ENCODE results near the gene LUC7L2.

LUC7L2 gene

GRCh38 chr7:139430443-139430842 lies 70.7 kb downstream of the LUC7L2 start:
- Histone ChIP-seq H3K27me3 (ENCODE audit: control insufficient read depth, insufficient read depth, low read length) (no peaks in the 10 kb centered on the region), H3K9ac (ENCODE audit: low read length) (no peak overlapping the region), H3K4me3 (ENCODE audit: low read length) (no peak overlapping the region), H3K27ac (ENCODE audit: low read length) (no peak overlapping the region), H3K9me3 (ENCODE audit: control insufficient read depth, low read depth, low read length) (no peaks in the 10 kb centered on the region), H3K4me1 (ENCODE audit: control insufficient read depth, low read depth, low read length) (no peaks in the 10 kb centered on the region), H3K36me3 (ENCODE audit: control insufficient read depth, low read depth, low read length) (no peaks in the 10 kb centered on the region)

- Histone ChIP-seq H3K4me3 (ENCODE audit: low read length) (no peak overlapping the region), H3K9ac (ENCODE audit: low read length) (no peak overlapping the region)
Observed at GRCh38 chr7:139431010-139431409, 71.3 kb downstream of the LUC7L2 start.

GRCh38 chr7:139431459-139431858 lies 71.8 kb downstream of the LUC7L2 start:
- no peak overlapping the region for H3K9ac ChIP-seq (ENCODE audit: low read length)
- H3K4me1 ChIP-seq (ENCODE audit: control insufficient read depth, low read depth, low read length): no peaks in the 10 kb centered on the region
- H3K27me3 ChIP-seq (ENCODE audit: control insufficient read depth, insufficient read depth, low read length): no peaks in the 10 kb centered on the region
- H3K9me3 ChIP-seq (ENCODE audit: control insufficient read depth, low read depth, low read length): no peaks in the 10 kb centered on the region
- H3K36me3 ChIP-seq (ENCODE audit: control insufficient read depth, low read depth, low read length): no peaks in the 10 kb centered on the region
- H3K27ac ChIP-seq (ENCODE audit: low read length): no peak overlapping the region
- H3K4me3 ChIP-seq (ENCODE audit: low read length): no peak overlapping the region

More at GRCh38 chr7:139431010-139431409, 71.3 kb downstream of the LUC7L2 start:
- no peaks in the 10 kb centered on the region for H3K4me1 ChIP-seq (ENCODE audit: control insufficient read depth, low read depth, low read length)
- no peaks in the 10 kb centered on the region for H3K36me3 ChIP-seq (ENCODE audit: control insufficient read depth, low read depth, low read length)
- H3K27me3 ChIP-seq (ENCODE audit: control insufficient read depth, insufficient read depth, low read length): no peaks in the 10 kb centered on the region
- no peak overlapping the region for H3K27ac ChIP-seq (ENCODE audit: low read length)
- no peaks in the 10 kb centered on the region for H3K9me3 ChIP-seq (ENCODE audit: control insufficient read depth, low read depth, low read length)

GRCh38 chr7:139436806-139437205 lies 77.1 kb downstream of the LUC7L2 start:
- H3K4me1 ChIP-seq (ENCODE audit: control insufficient read depth, low read depth, low read length): no peaks in the 10 kb centered on the region
- no peak overlapping the region for H3K4me3 ChIP-seq (ENCODE audit: low read length)
- H3K9me3 ChIP-seq (ENCODE audit: control insufficient read depth, low read depth, low read length): no peaks in the 10 kb centered on the region
- H3K27me3 ChIP-seq (ENCODE audit: control insufficient read depth, insufficient read depth, low read length): no peaks in the 10 kb centered on the region
- H3K36me3 ChIP-seq (ENCODE audit: control insufficient read depth, low read depth, low read length): no peaks in the 10 kb centered on the region
- H3K9ac ChIP-seq (ENCODE audit: low read length): no peak overlapping the region
- H3K27ac ChIP-seq (ENCODE audit: low read length): no peak overlapping the region

- no peaks in the 10 kb centered on the region for H3K9me3 ChIP-seq (ENCODE audit: control insufficient read depth, low read depth, low read length)
- H3K36me3 ChIP-seq (ENCODE audit: control insufficient read depth, low read depth, low read length): no peaks in the 10 kb centered on the region
- no peak overlapping the region for H3K9ac ChIP-seq (ENCODE audit: low read length)
- H3K4me1 ChIP-seq (ENCODE audit: control insufficient read depth, low read depth, low read length): no peaks in the 10 kb centered on the region
- H3K4me3 ChIP-seq (ENCODE audit: low read length): no peak overlapping the region
- no peaks in the 10 kb centered on the region for H3K27me3 ChIP-seq (ENCODE audit: control insufficient read depth, insufficient read depth, low read length)
- no peak overlapping the region for H3K27ac ChIP-seq (ENCODE audit: low read length)
Observed at GRCh38 chr7:139439375-139439774, 79.7 kb downstream of the LUC7L2 start.

- H3K27me3 ChIP-seq (ENCODE audit: control insufficient read depth, insufficient read depth, low read length): no peaks in the 10 kb centered on the region
- no peaks in the 10 kb centered on the region for H3K4me1 ChIP-seq (ENCODE audit: control insufficient read depth, low read depth, low read length)
- H3K27ac ChIP-seq (ENCODE audit: low read length): no peak overlapping the region
- no peaks in the 10 kb centered on the region for H3K9me3 ChIP-seq (ENCODE audit: control insufficient read depth, low read depth, low read length)
- no peaks in the 10 kb centered on the region for H3K36me3 ChIP-seq (ENCODE audit: control insufficient read depth, low read depth, low read length)
- no peak overlapping the region for H3K4me3 ChIP-seq (ENCODE audit: low read length)
- no peak overlapping the region for H3K9ac ChIP-seq (ENCODE audit: low read length)
Observed at GRCh38 chr7:139441961-139442360, 82.3 kb downstream of the LUC7L2 start.

GRCh38 chr7:139446051-139446890 lies 86.6 kb downstream of the LUC7L2 start:
- Histone ChIP-seq H3K36me3 (ENCODE audit: control insufficient read depth, low read depth, low read length) (no peaks in the 10 kb centered on the region), H3K9ac (ENCODE audit: low read length) (no peak overlapping the region), H3K4me1 (ENCODE audit: control insufficient read depth, low read depth, low read length) (no peaks in the 10 kb centered on the region)

GRCh38 chr7:139450851-139451250 lies 91.2 kb downstream of the LUC7L2 start:
- Histone ChIP-seq H3K4me3 (ENCODE audit: low read length) (no peak overlapping the region), H3K9ac (ENCODE audit: low read length) (no peak overlapping the region), H3K36me3 (ENCODE audit: control insufficient read depth, low read depth, low read length) (no peaks in the 10 kb centered on the region), H3K4me1 (ENCODE audit: control insufficient read depth, low read depth, low read length) (no peaks in the 10 kb centered on the region), H3K27ac (ENCODE audit: low read length) (no peak overlapping the region), H3K9me3 (ENCODE audit: control insufficient read depth, low read depth, low read length) (no peaks in the 10 kb centered on the region), H3K27me3 (ENCODE audit: control insufficient read depth, insufficient read depth, low read length) (no peaks in the 10 kb centered on the region)

More at GRCh38 chr7:139446051-139446890, 86.6 kb downstream of the LUC7L2 start:
- H3K27me3 ChIP-seq (ENCODE audit: control insufficient read depth, insufficient read depth, low read length): no peaks in the 10 kb centered on the region
- no peak overlapping the region for H3K4me3 ChIP-seq (ENCODE audit: low read length)
- no peaks in the 10 kb centered on the region for H3K9me3 ChIP-seq (ENCODE audit: control insufficient read depth, low read depth, low read length)
- H3K27ac ChIP-seq (ENCODE audit: low read length): no peak overlapping the region

- Histone ChIP-seq H3K27me3 (ENCODE audit: control insufficient read depth, insufficient read depth, low read length) (no peaks in the 10 kb centered on the region), H3K36me3 (ENCODE audit: control insufficient read depth, low read depth, low read length) (no peaks in the 10 kb centered on the region), H3K4me3 (ENCODE audit: low read length) (no peak overlapping the region), H3K27ac (ENCODE audit: low read length) (no peak overlapping the region), H3K4me1 (ENCODE audit: control insufficient read depth, low read depth, low read length) (no peaks in the 10 kb centered on the region), H3K9ac (ENCODE audit: low read length) (no peak overlapping the region), H3K9me3 (ENCODE audit: control insufficient read depth, low read depth, low read length) (no peaks in the 10 kb centered on the region)
Observed at GRCh38 chr7:139451638-139452037, 91.9 kb downstream of the LUC7L2 start.

GRCh38 chr7:139452958-139453672 lies 93.4 kb downstream of the LUC7L2 start:
- Histone ChIP-seq H3K36me3 (ENCODE audit: control insufficient read depth, low read depth, low read length) (no peaks in the 10 kb centered on the region), H3K27me3 (ENCODE audit: control insufficient read depth, insufficient read depth, low read length) (no peaks in the 10 kb centered on the region), H3K4me1 (ENCODE audit: control insufficient read depth, low read depth, low read length) (no peaks in the 10 kb centered on the region), H3K4me3 (ENCODE audit: low read length) (no peak overlapping the region), H3K27ac (ENCODE audit: low read length) (no peak overlapping the region), H3K9me3 (ENCODE audit: control insufficient read depth, low read depth, low read length) (no peaks in the 10 kb centered on the region), H3K9ac (ENCODE audit: low read length) (no peak overlapping the region)

- no peak overlapping the region for H3K27ac ChIP-seq (ENCODE audit: low read length)
- no peak overlapping the region for H3K9ac ChIP-seq (ENCODE audit: low read length)
- H3K9me3 ChIP-seq (ENCODE audit: control insufficient read depth, low read depth, low read length): no peaks in the 10 kb centered on the region
- no peaks in the 10 kb centered on the region for H3K36me3 ChIP-seq (ENCODE audit: control insufficient read depth, low read depth, low read length)
- no peaks in the 10 kb centered on the region for H3K4me1 ChIP-seq (ENCODE audit: control insufficient read depth, low read depth, low read length)
- no peaks in the 10 kb centered on the region for H3K27me3 ChIP-seq (ENCODE audit: control insufficient read depth, insufficient read depth, low read length)
- H3K4me3 ChIP-seq (ENCODE audit: low read length): no peak overlapping the region
Observed at GRCh38 chr7:139453673-139454321, 94.1 kb downstream of the LUC7L2 start.
